Measurements from ENCODE around the gene NBEAL2.

DNA sequence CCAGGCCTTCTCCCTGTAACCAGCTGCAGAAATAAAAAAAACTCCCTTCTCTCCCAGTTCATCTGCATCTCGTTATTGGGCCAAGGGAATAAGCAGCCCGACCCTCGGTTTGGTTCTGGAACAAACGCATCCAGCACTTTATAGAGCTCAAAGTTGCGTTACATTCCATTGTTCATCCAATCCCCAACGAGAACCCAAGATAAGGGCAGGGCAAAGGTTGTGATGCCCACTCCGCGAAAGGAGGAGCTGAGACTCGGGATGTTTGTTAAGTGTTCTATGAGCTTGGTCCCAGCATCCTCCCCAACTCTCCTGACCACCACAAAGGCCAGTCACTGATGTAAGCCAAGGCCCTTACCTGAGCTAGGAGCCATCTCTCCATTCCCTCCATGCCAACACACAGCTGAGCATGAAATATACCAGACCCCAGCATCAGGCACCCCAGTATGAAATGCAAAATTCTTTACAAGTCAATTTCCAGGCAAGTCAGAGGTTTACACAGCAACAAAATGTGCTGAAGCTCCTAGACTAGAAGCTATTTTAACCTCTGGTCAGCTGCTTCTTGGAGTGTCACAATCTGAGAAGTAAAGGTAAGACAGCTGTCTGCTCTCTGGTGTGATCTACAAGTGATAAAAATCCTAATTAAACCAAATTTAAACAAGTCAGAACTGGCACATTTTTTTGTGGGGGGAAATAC is 20.9 kb upstream of the NBEAL2 start:
- TF ChIP-seq CTCF (IDR thresholded peaks at IDR 0.05) (no peak), POLR2A (IDR thresholded peaks at IDR 0.05) (no peak)
